Type B pancreatic cell (in vitro differentiated cells): Measurements from ENCODE around the gene HAND1. TPM values are rescaled to one million over a fixed set of nuclear protein-coding genes. Genes with fewer than 3 reads are reported as not detected.

ENCODE experiments used
- DNase-seq: peaks from one replicate; pipeline ENCODE4 v3.0.0; 2021; ENCODE audit warnings: mixed read lengths; ENCODE audit not compliant: unreplicated experiment; ENCODE audit errors: extremely low spot score
- H3K27ac Mint-ChIP-seq: 2 replicates; pipeline ENCODE4 v1.8.0; 2021; ENCODE audit warnings: mild to moderate bottlenecking, mixed read lengths
- H3K27me3 Mint-ChIP-seq: 2 replicates; pipeline ENCODE4 v1.8.0; 2021; ENCODE audit warnings: mixed read lengths
- H3K36me3 Mint-ChIP-seq: 2 replicates; pipeline ENCODE4 v1.8.0; 2021; ENCODE audit warnings: mixed read lengths
- H3K4me1 Mint-ChIP-seq: one replicate; pipeline ENCODE4 v1.8.0; 2021; ENCODE audit warnings: mixed read lengths; ENCODE audit not compliant: unreplicated experiment
- H3K4me3 Mint-ChIP-seq: 2 replicates; pipeline ENCODE4 v1.8.0; 2021; ENCODE audit warnings: mild to moderate bottlenecking, mixed read lengths
- H3K9me3 Mint-ChIP-seq: 2 replicates; pipeline ENCODE4 v1.8.0; 2021; ENCODE audit warnings: mixed read lengths
- total RNA-seq: library from RNA; stranded (reverse); gene quantifications from 2 replicates; pipeline ENCODE4 v1.2.1, GENCODE V29; 2021; ENCODE audit warnings: low replicate concordance
- TF ChIP-seq, protein P1 (sequence below): fragments of 200-600 bp; sonication (generic); conservative IDR thresholded peaks from 2 replicates; pipeline ENCODE4 v1.5.0; 2021; ENCODE audit warnings: antibody characterized with exemption, mild to moderate bottlenecking

The HAND1 gene
- total RNA-seq, 1 donor from 2014 or later = 2.4 TPM

DNA sequence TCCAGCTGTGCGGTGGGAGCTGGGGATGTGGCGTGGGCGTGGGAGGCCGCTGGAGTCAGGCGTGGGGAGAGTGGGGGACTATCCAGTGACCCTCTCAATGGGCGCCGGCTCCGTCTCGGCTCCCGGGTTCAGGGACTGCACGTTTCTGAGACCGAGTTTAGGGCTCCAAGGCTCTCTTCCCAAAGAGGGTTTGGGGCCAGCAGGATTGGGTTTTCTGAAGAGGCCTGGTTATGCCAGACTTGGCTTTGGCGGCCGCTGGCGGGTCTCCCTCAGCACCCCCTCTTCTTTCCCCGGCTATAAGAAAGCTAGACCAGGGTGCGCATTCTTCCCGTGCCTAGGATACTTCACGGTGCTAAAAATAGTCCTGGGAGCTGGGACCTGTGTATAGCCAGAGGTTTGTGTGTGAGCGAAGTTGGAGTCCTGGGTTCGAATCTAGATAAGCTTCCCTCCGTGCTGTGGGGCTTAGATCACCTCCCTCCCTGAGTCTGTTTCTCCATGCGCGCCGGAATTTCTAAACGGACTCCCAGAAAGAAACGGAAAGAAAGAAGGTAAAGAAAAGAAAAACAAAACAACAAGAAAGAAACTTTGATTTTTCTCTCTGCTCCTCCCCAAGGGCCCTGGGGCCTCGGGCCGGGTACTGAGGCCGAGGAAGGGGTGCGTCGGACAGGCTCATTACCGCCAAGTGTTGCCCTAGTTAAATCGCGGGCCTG is 5.0 kb downstream of the HAND1 start:
- no peaks in the 10 kb centered on the region for H3K9me3 Mint-ChIP-seq
- H3K4me1 Mint-ChIP-seq = peaks cover 14% of the 10 kb centered on the region
- peak overlapping the region; percentile 65 for H3K27ac Mint-ChIP-seq
- peak overlapping the region; percentile 77 for H3K4me3 Mint-ChIP-seq
- TF ChIP-seq, protein P1, sequence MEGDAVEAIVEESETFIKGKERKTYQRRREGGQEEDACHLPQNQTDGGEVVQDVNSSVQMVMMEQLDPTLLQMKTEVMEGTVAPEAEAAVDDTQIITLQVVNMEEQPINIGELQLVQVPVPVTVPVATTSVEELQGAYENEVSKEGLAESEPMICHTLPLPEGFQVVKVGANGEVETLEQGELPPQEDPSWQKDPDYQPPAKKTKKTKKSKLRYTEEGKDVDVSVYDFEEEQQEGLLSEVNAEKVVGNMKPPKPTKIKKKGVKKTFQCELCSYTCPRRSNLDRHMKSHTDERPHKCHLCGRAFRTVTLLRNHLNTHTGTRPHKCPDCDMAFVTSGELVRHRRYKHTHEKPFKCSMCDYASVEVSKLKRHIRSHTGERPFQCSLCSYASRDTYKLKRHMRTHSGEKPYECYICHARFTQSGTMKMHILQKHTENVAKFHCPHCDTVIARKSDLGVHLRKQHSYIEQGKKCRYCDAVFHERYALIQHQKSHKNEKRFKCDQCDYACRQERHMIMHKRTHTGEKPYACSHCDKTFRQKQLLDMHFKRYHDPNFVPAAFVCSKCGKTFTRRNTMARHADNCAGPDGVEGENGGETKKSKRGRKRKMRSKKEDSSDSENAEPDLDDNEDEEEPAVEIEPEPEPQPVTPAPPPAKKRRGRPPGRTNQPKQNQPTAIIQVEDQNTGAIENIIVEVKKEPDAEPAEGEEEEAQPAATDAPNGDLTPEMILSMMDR = no peak
- peaks cover 90% of the 10 kb centered on the region for H3K27me3 Mint-ChIP-seq
- DNase-seq = no peak
- no peaks in the 10 kb centered on the region for H3K36me3 Mint-ChIP-seq

DNA sequence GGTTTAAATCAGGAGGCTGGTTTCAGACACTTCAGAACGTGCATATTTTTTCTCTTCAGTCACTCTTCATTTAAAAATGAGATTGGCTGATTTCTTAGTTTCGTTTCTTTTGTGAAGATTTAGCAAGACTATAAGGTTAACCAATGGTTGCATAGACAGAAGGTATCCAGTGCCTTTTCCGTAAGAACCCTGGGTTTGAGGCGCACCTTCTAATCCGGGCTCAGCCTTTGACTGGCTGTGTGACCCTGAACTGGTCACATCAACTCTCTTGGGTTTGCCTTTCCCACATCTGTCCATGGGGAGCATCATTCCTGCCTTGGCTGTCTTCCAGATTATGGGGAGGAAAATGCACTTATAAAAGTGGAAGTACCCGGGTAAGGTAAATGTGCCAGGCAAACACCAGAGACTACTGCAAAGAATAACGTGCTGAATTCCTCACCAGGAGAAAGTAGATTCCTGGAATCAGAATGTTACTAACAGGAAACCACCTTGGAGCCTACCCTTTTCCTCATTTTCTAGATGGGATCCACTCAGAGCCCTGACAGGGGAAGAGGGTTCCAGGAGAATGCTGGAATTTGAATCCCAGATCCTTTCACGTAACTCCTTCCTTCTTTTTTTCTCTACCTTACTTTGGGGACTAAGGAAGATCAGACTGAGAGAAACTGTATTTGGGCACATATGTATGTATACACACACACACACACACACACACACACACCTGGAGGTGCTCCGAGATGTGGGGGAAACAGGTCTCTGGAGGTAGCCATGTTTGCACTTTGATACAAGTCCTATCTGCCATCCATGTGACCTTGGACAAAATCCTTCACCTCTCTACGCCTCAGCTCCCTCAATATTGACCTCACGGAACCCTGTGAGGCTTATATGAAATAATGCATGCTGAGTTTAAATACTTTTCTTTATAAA is 6.8 kb downstream of the HAND1 start:
- peaks cover 9% of the 10 kb centered on the region for H3K4me1 Mint-ChIP-seq
- no peaks in the 10 kb centered on the region for H3K9me3 Mint-ChIP-seq
- H3K27me3 Mint-ChIP-seq = peaks cover 90% of the 10 kb centered on the region
- H3K27ac Mint-ChIP-seq = no peak overlapping the region
- no peak overlapping the region for H3K4me3 Mint-ChIP-seq
- no peaks in the 10 kb centered on the region for H3K36me3 Mint-ChIP-seq
- TF ChIP-seq, protein P1 = no peak
- DNase-seq = no peak

DNA sequence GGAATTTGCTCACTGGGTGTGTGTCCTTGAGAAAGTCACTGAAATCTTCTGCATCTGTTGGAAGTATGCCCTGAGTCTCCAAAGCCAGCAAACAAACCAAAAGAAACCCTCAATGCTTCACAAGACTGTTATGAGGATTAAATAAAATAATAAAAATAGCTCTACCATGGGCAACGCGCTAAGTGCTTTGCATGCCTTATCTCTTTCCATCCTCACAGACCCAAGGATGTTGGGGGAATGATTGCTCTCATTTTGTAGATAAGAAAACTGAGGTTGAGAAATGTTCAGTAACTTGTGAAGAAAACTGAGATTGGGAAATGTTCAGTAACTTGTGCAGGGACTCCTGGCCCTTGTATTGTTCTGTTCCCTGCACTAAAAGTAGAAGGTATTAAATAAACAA is 7.9 kb downstream of the HAND1 start:
- no peak for DNase-seq
- Mint-ChIP-seq H3K4me1 (peaks cover 4% of the 10 kb centered on the region), H3K27ac (no peak overlapping the region), H3K27me3 (peaks cover 85% of the 10 kb centered on the region), H3K9me3 (no peaks in the 10 kb centered on the region), H3K36me3 (no peaks in the 10 kb centered on the region), H3K4me3 (no peak overlapping the region)
- TF ChIP-seq, protein P1 = no peak

DNA sequence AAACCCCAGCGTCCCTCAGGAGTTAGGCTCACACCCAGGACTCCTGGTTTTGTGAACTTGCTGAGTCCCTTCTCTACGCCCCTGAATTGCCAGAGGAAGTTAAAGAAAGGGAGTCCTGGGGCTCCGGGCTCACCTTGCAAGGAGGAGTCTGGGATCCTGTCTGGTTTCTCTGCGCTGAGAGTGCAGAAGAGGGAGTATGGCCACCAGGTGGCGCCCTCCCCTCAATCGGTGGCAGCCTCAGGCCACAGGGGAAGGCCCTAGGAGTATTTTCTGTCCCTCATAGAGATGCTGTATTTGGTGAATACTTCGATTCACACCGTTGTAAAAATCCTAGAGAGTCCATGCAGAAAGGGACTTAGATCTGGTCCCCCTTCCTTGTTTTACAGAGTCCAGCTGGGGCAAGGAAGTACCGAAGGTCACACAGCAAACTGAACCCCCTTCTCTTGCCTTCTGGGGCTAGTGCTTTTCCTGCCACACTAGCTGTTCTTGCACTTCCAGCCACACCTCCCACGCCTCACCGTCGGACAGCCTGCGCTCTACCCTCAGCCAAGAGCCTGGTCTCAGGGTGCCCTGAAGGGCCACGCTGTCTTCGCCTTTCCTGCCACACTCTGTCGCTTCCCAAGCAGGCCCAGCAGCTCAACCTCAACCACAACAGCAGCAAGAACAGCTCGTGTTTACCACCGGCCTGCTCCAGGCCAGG is 10.2 kb downstream of the HAND1 start:
- Mint-ChIP-seq H3K27me3 (peaks cover 67% of the 10 kb centered on the region), H3K9me3 (no peaks in the 10 kb centered on the region)
- DNase-seq = peak; percentile 86

DNA sequence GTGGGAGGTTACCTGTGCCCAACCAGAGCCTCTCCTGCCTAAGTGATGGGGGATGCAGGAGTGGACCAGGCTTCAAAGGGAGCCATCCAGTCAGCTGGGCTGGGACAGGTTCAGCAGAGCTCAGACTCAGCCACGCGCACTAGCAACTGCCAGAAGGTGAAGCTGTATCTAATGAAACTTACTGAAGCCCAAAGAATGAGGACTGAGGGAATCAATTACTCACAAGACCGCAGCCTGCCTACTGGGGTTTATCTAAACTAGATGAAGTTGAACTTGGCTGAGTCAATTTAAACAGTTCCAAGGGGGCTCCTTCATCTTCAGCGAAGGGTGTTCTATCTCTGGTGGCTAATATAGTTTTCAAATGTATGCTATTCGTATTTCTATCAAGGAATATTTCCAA is 11.4 kb downstream of the HAND1 start:
- no peaks in the 10 kb centered on the region for H3K4me1 Mint-ChIP-seq
- H3K9me3 Mint-ChIP-seq = no peaks in the 10 kb centered on the region
- H3K4me3 Mint-ChIP-seq = no peak overlapping the region
- no peak for DNase-seq
- H3K36me3 Mint-ChIP-seq = no peaks in the 10 kb centered on the region
- no peak overlapping the region for H3K27ac Mint-ChIP-seq
- peaks cover 56% of the 10 kb centered on the region for H3K27me3 Mint-ChIP-seq
- TF ChIP-seq, protein P1 = no peak

More for the DNA sequence above, 10.2 kb downstream of the HAND1 start:
- TF ChIP-seq, protein P1 = peak; percentile 97
- H3K27ac Mint-ChIP-seq = no peak overlapping the region
- H3K4me1 Mint-ChIP-seq = no peaks in the 10 kb centered on the region
- H3K4me3 Mint-ChIP-seq = no peak overlapping the region
- H3K36me3 Mint-ChIP-seq = no peaks in the 10 kb centered on the region
